Fibroblast of lung (primary cell): Measurements from ENCODE around the gene UNKL.

Source experiments
- EZH2 ChIP-seq: IDR thresholded peaks from 2 replicates; pipeline ENCODE4 v1.5.1; 2012; ENCODE audit warnings: low read length, control low read depth, mild to moderate bottlenecking; ENCODE audit errors: missing control alignments
- TF ChIP-seq, protein P1 (sequence below), 2 donors: IDR thresholded peaks in 1 of 2; conservative IDR thresholded peaks in 1 of 2; 1 replicate in 1 of 2; 2 replicates in 1 of 2; pipeline ENCODE4 v1.5.1; 2011 to 2012; ENCODE audit warnings: low read length in 2 of 2, control low read depth in 1 of 2, inconsistent platforms in 1 of 2, low read depth in 1 of 2, mild to moderate bottlenecking in 1 of 2

DNA sequence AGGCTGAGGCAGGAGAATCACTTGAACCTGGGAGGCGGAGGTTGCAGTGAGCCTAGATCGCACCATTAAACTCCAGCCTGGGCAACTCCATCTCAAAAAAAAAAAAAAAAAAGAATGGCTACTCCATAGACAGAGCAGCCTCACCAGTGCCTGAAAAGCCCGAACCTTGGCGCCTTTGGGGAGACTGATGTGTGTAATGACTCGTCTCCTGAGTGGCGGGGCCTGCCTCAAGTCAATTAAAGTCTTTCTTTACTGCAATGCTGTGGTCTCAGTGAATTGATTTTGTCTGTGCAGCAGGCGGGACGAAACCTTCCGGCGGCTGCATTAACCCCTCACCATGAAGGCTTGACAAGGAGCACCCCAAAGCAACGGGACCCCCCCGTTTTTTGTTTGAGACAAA lies 9.5 kb upstream of the UNKL start:
- TF ChIP-seq, protein P1, sequence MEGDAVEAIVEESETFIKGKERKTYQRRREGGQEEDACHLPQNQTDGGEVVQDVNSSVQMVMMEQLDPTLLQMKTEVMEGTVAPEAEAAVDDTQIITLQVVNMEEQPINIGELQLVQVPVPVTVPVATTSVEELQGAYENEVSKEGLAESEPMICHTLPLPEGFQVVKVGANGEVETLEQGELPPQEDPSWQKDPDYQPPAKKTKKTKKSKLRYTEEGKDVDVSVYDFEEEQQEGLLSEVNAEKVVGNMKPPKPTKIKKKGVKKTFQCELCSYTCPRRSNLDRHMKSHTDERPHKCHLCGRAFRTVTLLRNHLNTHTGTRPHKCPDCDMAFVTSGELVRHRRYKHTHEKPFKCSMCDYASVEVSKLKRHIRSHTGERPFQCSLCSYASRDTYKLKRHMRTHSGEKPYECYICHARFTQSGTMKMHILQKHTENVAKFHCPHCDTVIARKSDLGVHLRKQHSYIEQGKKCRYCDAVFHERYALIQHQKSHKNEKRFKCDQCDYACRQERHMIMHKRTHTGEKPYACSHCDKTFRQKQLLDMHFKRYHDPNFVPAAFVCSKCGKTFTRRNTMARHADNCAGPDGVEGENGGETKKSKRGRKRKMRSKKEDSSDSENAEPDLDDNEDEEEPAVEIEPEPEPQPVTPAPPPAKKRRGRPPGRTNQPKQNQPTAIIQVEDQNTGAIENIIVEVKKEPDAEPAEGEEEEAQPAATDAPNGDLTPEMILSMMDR (conservative IDR thresholded peaks at IDR 0.05 in 1 of 2, IDR thresholded peaks at IDR 0.05 in 1 of 2; ENCODE audit: low read depth in 1 of 2, low read length in 2 of 2), result no peak
- no peak for TF ChIP-seq EZH2
